NCI-H2227 treated with DMSO at 0.1 percent for 48 hours (cell line): Measurements from ENCODE around the gene COL15A1.
"Not testable (repeated sequence)": the region's sequence is repeated elsewhere in the genome, so short reads cannot be mapped to it uniquely, and the experiment has no call there.

Experiments used
- DNase-seq: peaks from one replicate; lab custom pipeline; 2025; lab: John Stamatoyannopoulos, UW

Gene COL15A1

GRCh38 chr9:99079542-99079941, 135.8 kb downstream of the COL15A1 start:
- no peak for DNase-seq

DNA sequence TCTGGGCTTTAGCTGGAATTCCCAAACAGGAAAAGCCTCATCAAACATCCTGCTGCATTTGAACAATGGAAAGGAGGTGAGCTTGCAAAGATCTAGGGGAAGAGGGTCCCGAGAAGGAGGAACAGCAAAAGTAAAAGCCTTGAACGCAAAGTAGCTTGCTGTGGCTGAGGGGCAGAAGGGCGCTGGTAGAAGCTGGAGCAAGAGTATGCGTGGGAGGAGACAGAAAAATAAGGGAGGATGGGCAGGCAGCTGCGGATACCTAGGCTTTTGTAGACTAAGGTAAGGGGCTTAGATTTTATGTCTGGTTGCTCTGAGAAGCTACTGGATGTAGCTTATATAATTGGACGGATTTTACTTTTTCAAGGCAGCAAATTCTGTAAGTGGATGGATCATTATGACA, 139.3 kb downstream of the COL15A1 start:
- DNase-seq = no peak

- no peak for DNase-seq
Observed at GRCh38 chr9:99085949-99086948, 142.5 kb downstream of the COL15A1 start.

DNA sequence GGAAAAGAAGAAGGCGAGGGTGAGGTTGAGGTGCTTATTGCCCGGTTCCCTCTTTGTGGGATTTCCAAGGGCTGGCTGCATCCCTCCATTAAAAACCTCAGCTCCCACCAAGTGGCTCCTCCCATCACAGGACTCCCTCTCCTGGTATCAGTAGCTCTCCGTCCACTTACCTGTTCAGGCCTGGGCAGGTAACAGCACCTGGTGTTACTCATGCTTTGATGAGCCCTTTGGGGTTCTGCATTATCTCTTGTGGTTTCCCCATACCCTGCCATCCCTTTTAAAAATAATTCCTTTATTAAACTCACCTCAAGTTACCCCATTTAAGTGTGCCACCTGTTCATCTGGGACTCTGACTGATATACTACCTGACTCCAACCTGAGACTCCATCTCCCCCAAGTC, 143.8 kb downstream of the COL15A1 start:
- no peak for DNase-seq

DNA sequence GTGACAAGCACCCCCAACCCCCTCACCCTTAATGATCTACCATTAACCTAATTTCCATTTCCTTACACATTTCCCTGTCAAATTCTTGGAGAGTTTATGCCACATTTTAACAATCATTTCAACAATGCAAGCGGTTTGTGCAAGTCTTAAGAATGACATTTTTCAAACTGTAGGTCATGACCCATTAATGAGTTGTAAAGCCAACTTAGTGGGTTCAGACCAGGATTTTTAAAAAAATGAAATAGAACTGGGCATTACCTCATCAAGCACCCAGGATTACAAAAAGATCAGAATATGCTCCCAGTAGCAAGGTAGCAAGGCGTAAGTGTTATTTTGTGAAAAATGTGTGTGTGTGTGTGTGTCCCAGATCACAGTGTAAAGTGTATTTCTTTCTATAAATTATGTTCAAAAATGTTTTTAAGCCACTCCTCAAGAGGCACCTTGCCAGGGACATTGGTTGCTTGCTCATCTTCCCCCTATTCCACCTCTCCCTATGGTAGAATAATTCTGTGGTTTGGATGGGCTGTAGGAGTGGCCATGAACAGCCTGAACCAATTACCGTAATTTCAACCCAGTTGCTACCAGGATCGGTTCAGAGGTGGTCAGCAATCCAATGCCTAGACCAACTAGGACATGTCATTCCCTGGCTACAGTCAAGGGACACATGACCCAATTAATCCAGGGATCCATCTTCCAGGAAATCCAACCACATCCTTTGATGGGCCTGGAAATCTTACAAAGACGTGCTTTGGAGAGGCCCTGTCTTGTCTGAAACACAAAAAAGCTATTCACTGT, 146.8 kb downstream of the COL15A1 start:
- DNase-seq = no peak

GRCh38 chr9:99092643-99093491, 149.2 kb downstream of the COL15A1 start:
- no peak for DNase-seq

DNA sequence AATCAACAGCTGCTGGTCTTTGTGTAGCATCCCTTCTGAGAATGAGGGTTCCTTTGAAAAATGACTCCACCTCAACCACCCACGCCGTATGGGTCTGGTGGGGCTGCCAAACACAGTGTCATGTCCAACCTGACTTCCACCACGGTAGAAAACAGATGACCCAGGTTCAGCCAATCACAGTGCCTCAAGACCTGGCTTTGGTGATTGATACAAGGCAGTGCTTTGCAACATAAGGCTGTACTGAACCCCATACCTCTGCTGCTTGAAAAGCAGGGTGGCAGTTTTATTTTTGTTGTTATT, 149.7 kb downstream of the COL15A1 start:
- DNase-seq = no peak

- DNase-seq = no peak
Observed at GRCh38 chr9:99095565-99095964, 151.9 kb downstream of the COL15A1 start.

GRCh38 chr9:99096409-99096808, 152.7 kb downstream of the COL15A1 start:
- no peak for DNase-seq

DNA sequence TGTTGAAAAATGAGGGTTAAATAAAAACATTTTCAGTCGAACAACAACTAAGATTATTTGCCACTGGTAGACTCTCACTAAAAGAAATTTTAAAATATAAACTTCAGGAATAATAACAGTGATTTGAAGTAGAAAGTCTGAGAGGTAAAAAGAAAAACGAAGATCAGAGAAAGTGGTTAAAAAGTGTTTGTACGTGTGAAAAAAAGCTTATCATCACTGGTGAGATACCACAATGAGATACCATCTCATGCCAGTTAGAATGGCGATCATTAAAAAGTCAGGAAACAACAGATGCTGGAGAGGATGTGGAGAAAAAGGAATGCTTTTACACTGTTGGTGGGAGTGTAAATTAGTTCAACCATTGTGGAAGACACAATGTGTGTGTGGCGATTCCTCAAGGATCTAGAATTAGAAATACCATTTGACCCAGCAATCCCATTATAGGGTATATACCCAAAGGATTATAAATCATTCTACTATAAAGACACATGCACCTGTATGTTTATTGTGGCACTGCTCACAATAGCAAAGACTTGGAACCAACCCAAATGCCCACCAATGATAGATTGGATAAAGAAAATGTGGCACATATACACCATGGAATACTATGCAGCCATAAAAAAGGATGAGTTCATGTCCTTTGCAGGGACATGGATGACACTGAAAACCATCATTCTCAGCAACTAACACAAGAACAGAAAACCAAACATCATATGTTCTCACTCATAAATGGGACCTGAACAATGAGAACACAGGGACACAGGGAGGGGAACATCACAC, 156.3 kb downstream of the COL15A1 start:
- DNase-seq = not testable (repeated sequence)

GRCh38 chr9:99101271-99101670, 157.6 kb downstream of the COL15A1 start:
- DNase-seq = no peak

- DNase-seq = no peak
Observed at GRCh38 chr9:99101812-99102211, 158.1 kb downstream of the COL15A1 start.

DNA sequence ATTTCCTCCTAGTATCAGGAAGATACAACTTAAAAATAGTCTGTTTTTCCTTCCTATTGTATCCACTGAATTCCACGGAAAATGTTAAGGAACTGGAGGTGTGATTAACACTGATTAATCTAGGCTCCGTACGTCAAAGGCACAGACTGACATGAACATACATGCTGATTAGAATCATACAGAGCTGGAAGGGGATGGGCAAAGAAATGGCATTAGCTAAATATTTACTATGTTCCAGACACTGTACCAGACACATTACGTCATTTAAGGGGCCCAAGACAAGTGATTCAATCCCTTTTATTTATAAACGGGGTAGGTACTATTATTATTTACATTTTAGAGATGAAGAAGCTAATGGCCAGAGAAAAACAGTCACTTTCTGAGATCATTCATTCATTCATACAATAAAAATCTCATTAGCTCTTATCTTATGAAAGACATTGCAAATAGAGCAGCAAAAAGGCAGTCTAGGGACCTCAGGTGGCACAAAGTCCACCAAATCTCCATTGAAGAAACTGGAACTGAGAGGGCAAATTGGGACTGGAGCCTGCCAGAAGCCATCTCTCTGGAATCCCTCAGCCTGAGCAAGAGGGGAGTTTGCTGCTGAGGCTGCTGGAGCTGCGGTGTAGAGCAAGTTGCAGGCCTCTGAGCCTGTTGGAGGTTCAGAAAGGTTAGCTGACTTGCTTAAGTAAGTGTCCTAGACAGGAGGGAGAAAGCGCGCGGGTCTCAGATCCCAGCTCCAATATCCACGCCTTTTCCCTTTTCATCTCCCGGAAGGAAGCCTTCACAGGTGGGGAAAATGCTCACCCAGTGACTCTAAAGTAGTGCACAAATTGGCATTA, 159.6 kb downstream of the COL15A1 start:
- no peak for DNase-seq

- no peak for DNase-seq
Observed at GRCh38 chr9:99103901-99104458, 160.3 kb downstream of the COL15A1 start.

DNA sequence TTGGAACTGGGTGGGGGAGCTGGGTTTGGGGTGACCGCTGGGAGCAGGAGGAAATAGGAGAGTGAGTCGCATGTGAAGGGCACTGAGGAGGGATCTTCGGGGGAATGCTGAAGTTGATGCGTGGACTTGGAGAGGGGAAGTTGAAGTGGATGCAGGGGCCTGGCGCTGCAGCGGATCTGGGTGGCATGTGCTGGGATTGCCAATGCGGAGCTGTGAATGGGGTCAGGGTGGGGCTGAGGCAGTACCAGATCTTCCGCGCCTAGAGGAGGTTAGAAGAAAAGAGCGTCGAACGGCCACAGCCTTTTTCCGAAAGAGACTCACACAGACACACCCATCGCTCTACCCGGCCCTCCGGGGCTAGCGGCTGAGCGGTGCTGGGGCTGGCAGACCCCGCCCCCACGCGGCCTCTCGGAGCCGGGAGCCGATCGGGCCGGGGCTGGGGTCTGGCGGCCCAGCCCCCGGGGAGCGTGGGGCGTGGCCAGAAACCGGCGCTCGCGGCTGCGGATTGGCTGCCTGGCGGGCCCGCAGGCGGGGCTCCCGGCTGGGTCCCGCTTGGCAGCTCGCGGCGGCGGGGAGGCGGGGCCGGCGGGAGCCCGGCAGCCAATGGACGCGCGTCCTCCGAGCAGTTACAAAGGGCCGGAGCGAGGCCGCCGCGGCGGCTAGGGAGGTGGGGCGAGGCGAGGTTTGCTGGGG, 160.9 kb downstream of the COL15A1 start, which contains the start of gene TGFBR1:
Gene TGFBR1 (plus strand): TSS at position 655 of the 693 bp plus-strand sequence. CDS start 93 bp downstream, outside the sequence.
- DNase-seq = peak; percentile 76

DNA sequence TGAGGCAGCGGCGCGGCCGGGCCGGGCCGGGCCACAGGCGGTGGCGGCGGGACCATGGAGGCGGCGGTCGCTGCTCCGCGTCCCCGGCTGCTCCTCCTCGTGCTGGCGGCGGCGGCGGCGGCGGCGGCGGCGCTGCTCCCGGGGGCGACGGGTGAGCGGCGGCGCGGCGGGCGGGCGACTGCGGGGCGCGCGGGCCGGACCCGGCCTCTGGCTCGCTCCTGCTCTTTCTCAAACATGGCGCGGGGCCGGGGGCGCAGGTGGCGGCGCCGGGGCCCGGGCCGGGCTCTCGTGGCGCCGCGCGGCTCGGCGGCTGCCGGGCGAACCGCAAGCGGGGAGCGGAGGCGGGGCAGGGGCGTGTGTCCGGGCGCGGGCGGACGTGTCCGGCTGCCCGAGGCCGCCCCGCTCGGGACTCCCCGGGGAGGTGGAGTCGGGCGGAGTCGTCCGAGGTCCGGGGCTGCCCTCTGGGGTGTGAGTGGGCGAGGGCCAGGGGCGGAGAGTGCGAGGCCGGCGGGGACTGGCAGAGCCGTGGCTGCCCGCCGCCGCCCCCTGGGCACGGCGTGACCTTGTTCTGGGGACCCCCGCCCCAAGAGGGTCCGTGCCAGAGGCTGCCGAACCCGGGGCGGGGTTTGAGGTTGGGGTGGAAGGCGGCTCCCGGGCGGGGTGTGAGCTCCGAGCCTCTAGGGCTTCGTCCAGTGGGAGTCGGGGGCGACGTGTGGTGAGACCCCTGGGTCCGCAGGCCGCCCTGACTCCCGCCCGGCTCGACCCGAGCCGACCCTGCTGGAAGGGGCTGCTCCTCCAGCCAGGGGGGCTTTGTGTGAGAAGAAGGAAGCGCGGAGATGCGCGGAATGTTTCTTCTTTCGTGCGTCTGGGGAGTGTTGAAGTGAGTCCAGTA, 161.7 kb downstream of the COL15A1 start:
- no peak for DNase-seq

- no peak for DNase-seq
Observed at GRCh38 chr9:99106044-99106375, 162.3 kb downstream of the COL15A1 start.

- DNase-seq = no peak
Observed at GRCh38 chr9:99107421-99107820, 163.7 kb downstream of the COL15A1 start.
